HepG2 (cell line): ENCODE results near the gene ZNF174. TPM values are rescaled to one million over a fixed set of nuclear protein-coding genes. Genes with fewer than 3 reads are reported as not detected.

ENCODE experiments used
- DNMT1 ChIP-seq: sonication (generic); formaldehyde crosslinking; IDR thresholded peaks from 2 replicates; pipeline ENCODE4 v1.5.1; 2020; ENCODE audit warnings: mild to moderate bottlenecking, missing genetic modification reagents
- HOXA3 ChIP-seq: sonication (generic); formaldehyde crosslinking; IDR thresholded peaks from 2 replicates; pipeline ENCODE4 v1.5.0; 2020; ENCODE audit warnings: missing genetic modification reagents
- KAT2B ChIP-seq: fragments of 150-350 bp; IDR thresholded peaks from 2 replicates; pipeline ENCODE4 v1.6.1; 2014; ENCODE audit warnings: low read depth, low read length, borderline replicate concordance
- MED13 ChIP-seq: sonication (generic); formaldehyde crosslinking; IDR thresholded peaks from 2 replicates; pipeline ENCODE4 v1.5.0; 2020; ENCODE audit warnings: missing genetic modification reagents
- NR3C1 ChIP-seq: sonication (generic); formaldehyde crosslinking; IDR thresholded peaks from 2 replicates; pipeline ENCODE4 v1.4.0; 2020; ENCODE audit warnings: missing genetic modification reagents
- RBM22 ChIP-seq: fragments of 200-400 bp; formaldehyde crosslinking; optimal IDR thresholded peaks from 2 replicates; pipeline ENCODE3; 2017; ENCODE audit warnings: mild to moderate bottlenecking, low read length, moderate library complexity
- ZBTB38 ChIP-seq: sonication (generic); formaldehyde crosslinking; IDR thresholded peaks from 2 replicates; pipeline ENCODE4 v1.5.1; 2020; ENCODE audit warnings: mild to moderate bottlenecking, missing genetic modification reagents
- ZFP37 ChIP-seq: sonication (generic); formaldehyde crosslinking; IDR thresholded peaks from 2 replicates; pipeline ENCODE4 v1.4.0; 2020; ENCODE audit warnings: missing genetic modification reagents, borderline replicate concordance
- ZNF160 ChIP-seq: sonication (generic); formaldehyde crosslinking; IDR thresholded peaks from 2 replicates; pipeline ENCODE4 v1.8.0; 2022; ENCODE audit warnings: mild to moderate bottlenecking, inconsistent platforms, missing genetic modification reagents
- ZNF225 ChIP-seq: sonication (generic); formaldehyde crosslinking; IDR thresholded peaks from 2 replicates; pipeline ENCODE4 v1.4.0; 2020; ENCODE audit warnings: mild to moderate bottlenecking, missing genetic modification reagents
- ZNF24 ChIP-seq: fragments of 450-650 bp; IDR thresholded peaks from 2 replicates; pipeline ENCODE4 v1.6.1; 2017; ENCODE audit warnings: antibody characterized with exemption, mild to moderate bottlenecking
- ZNF253 ChIP-seq: sonication (generic); formaldehyde crosslinking; IDR thresholded peaks from 2 replicates; pipeline ENCODE4 v1.8.0; 2022; ENCODE audit warnings: mild to moderate bottlenecking, missing genetic modification reagents, borderline replicate concordance
- ZNF674 ChIP-seq: sonication (generic); formaldehyde crosslinking; IDR thresholded peaks from 2 replicates; pipeline ENCODE4 v1.5.0; 2020; ENCODE audit warnings: low read depth, mild to moderate bottlenecking, missing genetic modification reagents
- ZNF713 ChIP-seq: sonication (generic); formaldehyde crosslinking; IDR thresholded peaks from 2 replicates; pipeline ENCODE4 v1.4.0; 2020; ENCODE audit warnings: mild to moderate bottlenecking, missing genetic modification reagents
- ZNF720 ChIP-seq: sonication (generic); formaldehyde crosslinking; IDR thresholded peaks from 2 replicates; pipeline ENCODE4 v1.4.0; 2020; ENCODE audit warnings: missing genetic modification reagents
- polyA plus RNA-seq, 8 experiments: library from polyadenylated mRNA; depleted of rRNA in 3 of 8; stranded (reverse) in 7 of 8; unstranded in 1 of 8; fragments of >200 nt; fragmentation: Illumina TruSeq in 4 of 8; extraction: Trizol in 4 of 8; gene quantifications; 2 replicates each; pipeline versions ENCODE4 v1.2.1 to v1.2.3, GENCODE V29; 2011 to 2016; ENCODE audit warnings: low read depth in 4 of 8, missing spikeins in 1 of 8, mixed read lengths in 1 of 8; ENCODE audit not compliant: insufficient read depth in 1 of 8
- total RNA-seq, 5 experiments: library from RNA; depleted of rRNA; stranded (reverse); fragments of >200 nt; fragmentation: Illumina TruSeq; extraction: Trizol; gene quantifications; 2 replicates each; pipeline ENCODE4 v1.2.3, GENCODE V29; 2016; ENCODE audit warnings: low read depth in 1 of 5
- TF ChIP-seq, protein P1 (sequence below): sonication (generic); formaldehyde crosslinking; IDR thresholded peaks from 2 replicates; pipeline ENCODE4 v1.4.0; 2020; ENCODE audit warnings: missing genetic modification reagents, borderline replicate concordance
- TF ChIP-seq, protein P2 (sequence below): sonication (generic); formaldehyde crosslinking; IDR thresholded peaks from 2 replicates; pipeline ENCODE4 v1.4.0; 2020; ENCODE audit warnings: mild to moderate bottlenecking, missing genetic modification reagents
- TF ChIP-seq, protein P3 (sequence below), 2 experiments: sonication (generic) in 1 of 2; formaldehyde crosslinking in 1 of 2; IDR thresholded peaks; 2 replicates each; pipeline versions ENCODE4 v1.4.0 to v1.6.1; 2018 to 2020; ENCODE audit warnings: missing genetic modification reagents in 2 of 2, borderline replicate concordance in 1 of 2, low read depth in 1 of 2, mild to moderate bottlenecking in 1 of 2, missing biosample characterization in 1 of 2
- TF ChIP-seq, protein P4 (sequence below): IDR thresholded peaks from 2 replicates; pipeline ENCODE4 v1.6.1; 2018; ENCODE audit warnings: missing genetic modification reagents, mild to moderate bottlenecking, missing compliant biosample characterization
- TF ChIP-seq, protein P5 (sequence below): IDR thresholded peaks from 2 replicates; pipeline ENCODE4 v1.6.1; 2016; ENCODE audit warnings: low read depth, control low read depth

The ZNF174 gene
- total and polyA plus RNA-seq, 2 of the 13 experiments (the other 11 are each of a cell fraction or from before 2014, with no cell fraction given): 8.3 to 10.6 TPM

DNA sequence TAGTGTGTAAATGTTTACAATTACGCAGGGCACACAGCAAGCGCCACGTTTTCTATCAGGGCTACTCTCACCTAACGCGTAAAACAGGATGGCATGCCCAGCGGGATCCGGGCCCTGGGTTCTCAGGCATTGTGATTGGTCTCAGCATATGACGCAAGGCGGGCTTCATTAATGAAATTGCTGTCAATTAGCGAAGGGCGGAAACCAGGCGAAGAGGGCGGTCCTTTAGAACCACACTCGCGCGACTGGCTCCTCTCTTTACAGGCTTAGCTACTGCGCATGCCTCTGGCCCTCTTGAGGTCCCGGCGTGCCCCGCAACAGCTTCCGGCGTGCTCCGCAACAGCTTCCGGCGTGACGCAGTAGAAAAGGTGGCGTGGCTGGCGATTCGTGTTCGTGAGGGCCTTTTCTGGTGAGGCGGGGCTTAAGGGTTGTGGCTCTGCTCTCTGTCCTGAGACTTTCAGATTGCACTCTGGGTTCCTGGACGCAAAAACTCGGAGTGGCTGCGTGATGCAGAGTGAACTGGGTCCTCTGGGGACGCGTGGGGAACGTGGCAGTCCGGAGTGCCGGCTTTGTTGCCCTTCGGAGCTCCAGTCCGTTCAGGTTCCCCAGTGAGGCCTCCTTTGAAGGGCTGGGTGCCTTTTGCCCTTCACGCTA is 36.1 kb upstream of the ZNF174 start (continued):
- TF ChIP-seq, protein P1, sequence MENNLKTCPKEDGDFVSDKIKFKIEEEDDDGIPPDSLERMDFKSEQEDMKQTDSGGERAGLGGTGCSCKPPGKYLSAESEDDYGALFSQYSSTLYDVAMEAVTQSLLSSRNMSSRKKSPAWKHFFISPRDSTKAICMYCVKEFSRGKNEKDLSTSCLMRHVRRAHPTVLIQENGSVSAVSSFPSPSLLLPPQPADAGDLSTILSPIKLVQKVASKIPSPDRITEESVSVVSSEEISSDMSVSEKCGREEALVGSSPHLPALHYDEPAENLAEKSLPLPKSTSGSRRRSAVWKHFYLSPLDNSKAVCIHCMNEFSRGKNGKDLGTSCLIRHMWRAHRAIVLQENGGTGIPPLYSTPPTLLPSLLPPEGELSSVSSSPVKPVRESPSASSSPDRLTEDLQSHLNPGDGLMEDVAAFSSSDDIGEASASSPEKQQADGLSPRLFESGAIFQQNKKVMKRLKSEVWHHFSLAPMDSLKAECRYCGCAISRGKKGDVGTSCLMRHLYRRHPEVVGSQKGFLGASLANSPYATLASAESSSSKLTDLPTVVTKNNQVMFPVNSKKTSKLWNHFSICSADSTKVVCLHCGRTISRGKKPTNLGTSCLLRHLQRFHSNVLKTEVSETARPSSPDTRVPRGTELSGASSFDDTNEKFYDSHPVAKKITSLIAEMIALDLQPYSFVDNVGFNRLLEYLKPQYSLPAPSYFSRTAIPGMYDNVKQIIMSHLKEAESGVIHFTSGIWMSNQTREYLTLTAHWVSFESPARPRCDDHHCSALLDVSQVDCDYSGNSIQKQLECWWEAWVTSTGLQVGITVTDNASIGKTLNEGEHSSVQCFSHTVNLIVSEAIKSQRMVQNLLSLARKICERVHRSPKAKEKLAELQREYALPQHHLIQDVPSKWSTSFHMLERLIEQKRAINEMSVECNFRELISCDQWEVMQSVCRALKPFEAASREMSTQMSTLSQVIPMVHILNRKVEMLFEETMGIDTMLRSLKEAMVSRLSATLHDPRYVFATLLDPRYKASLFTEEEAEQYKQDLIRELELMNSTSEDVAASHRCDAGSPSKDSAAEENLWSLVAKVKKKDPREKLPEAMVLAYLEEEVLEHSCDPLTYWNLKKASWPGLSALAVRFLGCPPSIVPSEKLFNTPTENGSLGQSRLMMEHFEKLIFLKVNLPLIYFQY (CRISPR knock-in tag): no peak
- TF ChIP-seq ZNF674 (CRISPR knock-in tag): no peak
- no peak for TF ChIP-seq ZNF24
- no peak for TF ChIP-seq MED13 (CRISPR knock-in tag)
- TF ChIP-seq, protein P2, sequence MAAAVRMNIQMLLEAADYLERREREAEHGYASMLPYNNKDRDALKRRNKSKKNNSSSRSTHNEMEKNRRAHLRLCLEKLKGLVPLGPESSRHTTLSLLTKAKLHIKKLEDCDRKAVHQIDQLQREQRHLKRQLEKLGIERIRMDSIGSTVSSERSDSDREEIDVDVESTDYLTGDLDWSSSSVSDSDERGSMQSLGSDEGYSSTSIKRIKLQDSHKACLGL (CRISPR knock-in tag): no peak
- no peak for TF ChIP-seq KAT2B
- TF ChIP-seq ZNF720 (CRISPR knock-in tag): no peak
- no peak for TF ChIP-seq ZBTB38 (CRISPR knock-in tag)
- TF ChIP-seq ZFP37: no peak
- TF ChIP-seq, protein P3, sequence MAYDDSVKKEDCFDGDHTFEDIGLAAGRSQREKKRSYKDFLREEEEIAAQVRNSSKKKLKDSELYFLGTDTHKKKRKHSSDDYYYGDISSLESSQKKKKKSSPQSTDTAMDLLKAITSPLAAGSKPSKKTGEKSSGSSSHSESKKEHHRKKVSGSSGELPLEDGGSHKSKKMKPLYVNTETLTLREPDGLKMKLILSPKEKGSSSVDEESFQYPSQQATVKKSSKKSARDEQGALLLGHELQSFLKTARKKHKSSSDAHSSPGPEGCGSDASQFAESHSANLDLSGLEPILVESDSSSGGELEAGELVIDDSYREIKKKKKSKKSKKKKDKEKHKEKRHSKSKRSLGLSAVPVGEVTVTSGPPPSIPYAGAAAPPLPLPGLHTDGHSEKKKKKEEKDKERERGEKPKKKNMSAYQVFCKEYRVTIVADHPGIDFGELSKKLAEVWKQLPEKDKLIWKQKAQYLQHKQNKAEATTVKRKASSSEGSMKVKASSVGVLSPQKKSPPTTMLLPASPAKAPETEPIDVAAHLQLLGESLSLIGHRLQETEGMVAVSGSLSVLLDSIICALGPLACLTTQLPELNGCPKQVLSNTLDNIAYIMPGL (CRISPR knock-in tag; IDR thresholded peaks at IDR 0.05; ENCODE audit: borderline replicate concordance in 1 of 2, low read depth in 1 of 2): peak in 1 of 2 experiments; percentile 13; a peak in 2 of 4 replicates
- no peak for TF ChIP-seq RBM22
- TF ChIP-seq ZNF253: no peak
- TF ChIP-seq ZNF713 (CRISPR knock-in tag): no peak
- no peak for TF ChIP-seq DNMT1
- TF ChIP-seq HOXA3: peak; percentile 81
- TF ChIP-seq, protein P4, sequence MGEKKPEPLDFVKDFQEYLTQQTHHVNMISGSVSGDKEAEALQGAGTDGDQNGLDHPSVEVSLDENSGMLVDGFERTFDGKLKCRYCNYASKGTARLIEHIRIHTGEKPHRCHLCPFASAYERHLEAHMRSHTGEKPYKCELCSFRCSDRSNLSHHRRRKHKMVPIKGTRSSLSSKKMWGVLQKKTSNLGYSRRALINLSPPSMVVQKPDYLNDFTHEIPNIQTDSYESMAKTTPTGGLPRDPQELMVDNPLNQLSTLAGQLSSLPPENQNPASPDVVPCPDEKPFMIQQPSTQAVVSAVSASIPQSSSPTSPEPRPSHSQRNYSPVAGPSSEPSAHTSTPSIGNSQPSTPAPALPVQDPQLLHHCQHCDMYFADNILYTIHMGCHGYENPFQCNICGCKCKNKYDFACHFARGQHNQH (CRISPR knock-in tag): no peak
- no peak; the same call in 1 of the 2 replicates for TF ChIP-seq ZNF225 (CRISPR knock-in tag)
- TF ChIP-seq ZNF160 (CRISPR knock-in tag): no peak
- TF ChIP-seq, protein P5, sequence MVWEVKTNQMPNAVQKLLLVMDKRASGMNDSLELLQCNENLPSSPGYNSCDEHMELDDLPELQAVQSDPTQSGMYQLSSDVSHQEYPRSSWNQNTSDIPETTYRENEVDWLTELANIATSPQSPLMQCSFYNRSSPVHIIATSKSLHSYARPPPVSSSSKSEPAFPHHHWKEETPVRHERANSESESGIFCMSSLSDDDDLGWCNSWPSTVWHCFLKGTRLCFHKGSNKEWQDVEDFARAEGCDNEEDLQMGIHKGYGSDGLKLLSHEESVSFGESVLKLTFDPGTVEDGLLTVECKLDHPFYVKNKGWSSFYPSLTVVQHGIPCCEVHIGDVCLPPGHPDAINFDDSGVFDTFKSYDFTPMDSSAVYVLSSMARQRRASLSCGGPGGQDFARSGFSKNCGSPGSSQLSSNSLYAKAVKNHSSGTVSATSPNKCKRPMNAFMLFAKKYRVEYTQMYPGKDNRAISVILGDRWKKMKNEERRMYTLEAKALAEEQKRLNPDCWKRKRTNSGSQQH: no peak
- TF ChIP-seq NR3C1 (CRISPR knock-in tag): no peak
